ENCODE results near the gene ZCCHC14. TPM values are rescaled to one million over a fixed set of nuclear protein-coding genes. Genes with fewer than 3 reads are reported as not detected.

ZCCHC14 gene
- total and polyA plus RNA-seq, 2 of the 13 experiments (the other 11 are each of a cell fraction or from before 2014, with no cell fraction given) = 12.4 to 12.5 TPM

GRCh38 chr16:87437911-87438610, 54.8 kb downstream of the ZCCHC14 start (continued):
- no peak for TF ChIP-seq ZNF318 (CRISPR knock-in tag; IDR thresholded peaks at IDR 0.05)
- TF ChIP-seq FOXM1 (CRISPR knock-in tag; IDR thresholded peaks at IDR 0.05) = no peak
- TF ChIP-seq SMAD9 (CRISPR knock-in tag; IDR thresholded peaks at IDR 0.05) = no peak
- TF ChIP-seq MTF2 (CRISPR knock-in tag; IDR thresholded peaks at IDR 0.05; ENCODE audit: borderline replicate concordance) = no peak
- TF ChIP-seq ZNF619 (CRISPR knock-in tag; IDR thresholded peaks at IDR 0.05) = no peak
- TF ChIP-seq ATF2 (CRISPR knock-in tag; IDR thresholded peaks at IDR 0.05) = no peak

All from HepG2 (cell line).